GM19099 (cell line): ENCODE data around the gene ERC2.

Source experiments
- POLR2A ChIP-seq: IDR thresholded peaks from 3 replicates; pipeline ENCODE4 v1.6.1; 2011; ENCODE audit warnings: low read depth; ENCODE audit not compliant: insufficient read length; ENCODE audit errors: extremely low read depth

Gene ERC2

DNA sequence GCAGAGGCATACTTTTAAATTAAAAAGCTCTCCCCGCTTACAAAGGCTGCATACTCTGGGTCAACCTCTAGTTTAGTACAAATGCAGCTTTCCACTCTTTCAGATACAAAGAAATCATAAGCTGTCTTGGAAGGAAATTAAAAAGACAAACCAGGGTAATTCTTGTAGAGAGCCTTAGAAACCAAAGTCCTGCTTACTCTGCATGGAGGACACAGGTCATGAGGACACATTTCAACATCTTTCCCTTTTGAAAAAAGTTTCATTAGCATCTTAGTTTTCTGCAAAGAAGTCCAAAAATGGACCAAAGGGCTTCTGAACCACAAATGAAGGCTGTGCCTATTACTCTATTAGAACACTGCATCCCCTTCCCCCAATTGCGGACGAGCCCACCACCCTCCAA lies 930.7 kb downstream of the ERC2 start:
- no peak for TF ChIP-seq POLR2A

- no peak for TF ChIP-seq POLR2A
These were observed 931.1 kb downstream of the ERC2 start for GRCh38 chr3:55537129-55537528.

GRCh38 chr3:55534876-55535275 lies 933.4 kb downstream of the ERC2 start:
- TF ChIP-seq POLR2A: no peak

GRCh38 chr3:55532806-55533205 lies 935.5 kb downstream of the ERC2 start:
- TF ChIP-seq POLR2A: no peak

DNA sequence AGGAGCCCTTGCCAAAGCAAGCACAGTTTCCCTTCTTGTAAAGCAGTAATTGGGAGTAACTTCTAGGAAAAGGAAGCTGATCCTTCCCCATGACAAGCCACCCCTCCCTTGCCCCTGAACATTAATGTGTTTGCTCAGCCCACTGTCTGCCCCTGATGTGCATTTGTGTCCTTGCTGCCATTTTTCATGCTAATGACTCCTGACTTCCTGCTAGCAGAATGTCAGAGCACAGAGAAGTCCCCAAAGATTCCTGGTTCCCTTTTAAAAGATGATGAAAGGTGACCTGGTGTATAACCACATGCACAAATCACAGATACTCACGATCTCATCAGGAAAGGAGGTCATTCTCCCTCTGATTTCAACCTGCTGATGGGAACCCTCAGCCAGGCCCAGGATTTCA lies 936.9 kb downstream of the ERC2 start:
- no peak for TF ChIP-seq POLR2A

- TF ChIP-seq POLR2A: no peak
These were observed 940.9 kb downstream of the ERC2 start for GRCh38 chr3:55527361-55527760.

DNA sequence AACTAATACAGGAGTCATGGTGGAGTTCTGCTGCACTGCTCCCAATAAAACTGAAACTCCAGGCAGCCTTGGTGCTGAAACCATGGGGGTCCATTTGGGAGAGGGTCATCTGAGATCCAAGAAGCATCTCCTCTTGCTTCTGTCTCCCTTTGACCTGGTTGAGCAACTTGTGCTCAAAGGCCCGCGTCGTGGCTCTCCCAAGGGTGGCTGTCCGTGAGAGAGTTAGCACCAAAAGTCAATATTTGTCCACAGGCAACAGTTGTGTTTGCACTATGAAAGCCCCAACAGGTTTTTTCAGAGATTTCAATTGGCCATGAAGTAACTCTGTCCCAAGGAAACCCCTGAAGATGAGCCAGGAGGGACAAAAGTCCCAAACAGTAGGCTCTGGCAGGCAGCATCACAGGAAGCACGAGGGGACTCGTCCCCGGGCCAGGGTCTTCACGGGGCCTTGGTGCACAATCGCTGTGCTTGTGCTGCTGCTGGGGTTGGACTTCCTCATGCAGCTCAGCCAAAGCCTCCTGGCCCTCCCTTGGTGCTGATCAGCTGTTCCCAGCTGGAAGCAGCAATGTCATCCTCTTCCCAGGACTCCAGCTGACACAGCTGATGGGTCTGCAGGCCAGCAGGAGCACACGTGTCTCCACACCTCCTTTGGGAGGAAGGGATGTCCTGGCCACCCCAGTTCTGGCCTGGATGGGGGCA lies 941.8 kb downstream of the ERC2 start:
- no peak for TF ChIP-seq POLR2A

DNA sequence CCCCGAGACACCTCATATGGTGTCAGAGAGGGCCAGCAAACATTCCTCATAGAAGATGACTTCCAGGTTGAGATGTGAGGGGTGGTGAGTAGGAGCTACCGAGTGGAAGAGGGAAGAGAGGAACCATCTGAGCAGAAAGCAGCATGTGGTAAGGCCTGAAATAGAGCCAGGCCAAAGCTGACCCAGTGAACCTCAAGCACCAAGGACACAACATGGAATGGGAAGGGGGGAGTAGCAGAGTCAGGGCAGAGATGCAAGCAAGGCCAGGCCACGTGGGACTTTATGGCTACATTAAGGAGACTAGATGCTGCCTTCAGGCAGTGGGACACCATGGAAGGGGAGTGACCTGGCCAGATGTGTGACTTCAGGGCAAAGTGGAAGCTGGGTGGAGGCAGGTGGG lies 942.8 kb downstream of the ERC2 start:
- TF ChIP-seq POLR2A: no peak

GRCh38 chr3:55524565-55525244 lies 943.6 kb downstream of the ERC2 start:
- no peak for TF ChIP-seq POLR2A

- TF ChIP-seq POLR2A: no peak
These were observed 944.8 kb downstream of the ERC2 start for GRCh38 chr3:55523471-55523870.

- no peak for TF ChIP-seq POLR2A
These were observed 946.4 kb downstream of the ERC2 start for GRCh38 chr3:55521738-55522421.

- no peak for TF ChIP-seq POLR2A
These were observed 947.1 kb downstream of the ERC2 start for GRCh38 chr3:55521064-55521737.

- TF ChIP-seq POLR2A: no peak
These were observed 949.2 kb downstream of the ERC2 start for GRCh38 chr3:55519019-55519418.

DNA sequence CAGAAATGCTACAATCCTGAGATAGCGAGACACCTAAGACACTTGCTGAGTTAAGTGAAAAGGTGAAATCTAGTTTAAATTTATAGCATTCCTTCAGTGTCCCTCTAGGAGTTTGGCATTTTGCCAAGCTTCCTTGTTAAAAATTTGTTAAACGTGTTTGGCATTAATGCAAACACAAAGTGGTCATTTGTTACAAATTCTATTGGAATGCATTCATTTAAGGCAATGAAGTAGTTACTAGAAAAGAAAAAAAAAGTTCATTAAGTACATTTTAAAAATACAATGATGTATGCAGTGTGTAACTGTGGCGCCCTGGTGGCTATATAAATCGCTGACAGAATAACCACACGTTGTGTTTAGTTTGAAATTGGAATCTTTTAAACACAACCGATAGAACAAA lies 949.8 kb downstream of the ERC2 start:
- TF ChIP-seq POLR2A: no peak

GRCh38 chr3:55516392-55517030 lies 951.8 kb downstream of the ERC2 start:
- TF ChIP-seq POLR2A: no peak
